Mesenchymal stem cell (in vitro differentiated cells and primary cell): ENCODE data around the gene H3-3A.

Experiments
- DNase-seq: peaks from one replicate; pipeline ENCODE4 v3.0.0-alpha.2; 2013
- H2AFZ ChIP-seq: one replicate; pipeline ENCODE4 v1.6.1; 2013; ENCODE audit warnings: low read depth, mild to moderate bottlenecking, control low read depth, inconsistent platforms, low read length, moderate library complexity
- H2AK5ac ChIP-seq: 2 replicates; pipeline ENCODE4 v1.6.1; 2013; ENCODE audit warnings: low read length, moderate library complexity, mild to moderate bottlenecking, inconsistent platforms; ENCODE audit not compliant: severe bottlenecking
- H2BK120ac ChIP-seq: one replicate; pipeline ENCODE4 v1.6.1; 2013; ENCODE audit warnings: low read depth, mild to moderate bottlenecking, inconsistent platforms, low read length, moderate library complexity
- H2BK12ac ChIP-seq, 2 experiments: one replicate each; pipeline ENCODE4 v1.6.1; 2013; ENCODE audit warnings: inconsistent platforms in 2 of 2, low read length in 2 of 2, mild to moderate bottlenecking in 2 of 2, moderate library complexity in 2 of 2, control low read depth in 1 of 2
- H2BK15ac ChIP-seq: one replicate; pipeline ENCODE4 v1.6.1; 2013; ENCODE audit warnings: mild to moderate bottlenecking, low read depth, inconsistent platforms; ENCODE audit not compliant: poor library complexity, severe bottlenecking
- H2BK5ac ChIP-seq: 2 replicates; pipeline ENCODE4 v1.6.1; 2013; ENCODE audit warnings: low read depth, mild to moderate bottlenecking, low read length, control low read depth, inconsistent platforms; ENCODE audit not compliant: poor library complexity, severe bottlenecking
- H3K14ac ChIP-seq, 2 experiments: one replicate each; pipeline ENCODE4 v1.6.1; 2013; ENCODE audit warnings: inconsistent platforms in 2 of 2, low read length in 2 of 2, control low read depth in 1 of 2, mild to moderate bottlenecking in 1 of 2, moderate library complexity in 1 of 2
- H3K18ac ChIP-seq, 2 experiments: one replicate each; pipeline ENCODE4 v1.6.1; 2013; ENCODE audit warnings: inconsistent platforms in 2 of 2, low read length in 2 of 2, control low read depth in 1 of 2, low read depth in 1 of 2, mild to moderate bottlenecking in 1 of 2
- H3K23ac ChIP-seq, 2 experiments: one replicate each; pipeline ENCODE4 v1.6.1; 2013; ENCODE audit warnings: inconsistent platforms in 2 of 2, low read length in 2 of 2, mild to moderate bottlenecking in 2 of 2, moderate library complexity in 2 of 2, control low read depth in 1 of 2
- H3K27ac ChIP-seq: 2 replicates; pipeline ENCODE4 v1.5.1; 2013; ENCODE audit warnings: mild to moderate bottlenecking, moderate library complexity, low read length, control low read depth, inconsistent platforms; ENCODE audit not compliant: poor library complexity, severe bottlenecking
- H3K27me3 ChIP-seq, 2 experiments: 2 replicates each; pipeline versions ENCODE4 v1.6.1 to v1.7.0; 2013; ENCODE audit warnings: low read length in 2 of 2, mild to moderate bottlenecking in 2 of 2, moderate library complexity in 2 of 2, control low read depth in 1 of 2, inconsistent platforms in 1 of 2; ENCODE audit not compliant: control insufficient read depth in 1 of 2, insufficient read depth in 1 of 2
- H3K36me3 ChIP-seq, 2 experiments: 2 replicates each; pipeline versions ENCODE4 v1.6.1 to v1.7.0; 2013; ENCODE audit warnings: low read length in 2 of 2, control low read depth in 1 of 2, inconsistent platforms in 1 of 2, low read depth in 1 of 2, mild to moderate bottlenecking in 1 of 2; ENCODE audit not compliant: insufficient read depth in 2 of 2, control insufficient read depth in 1 of 2
- H3K4ac ChIP-seq, 2 experiments: one replicate each; pipeline ENCODE4 v1.6.1; 2013; ENCODE audit warnings: inconsistent platforms in 2 of 2, low read length in 2 of 2, mild to moderate bottlenecking in 2 of 2, moderate library complexity in 2 of 2, control low read depth in 1 of 2, low read depth in 1 of 2
- H3K4me1 ChIP-seq: 2 replicates; pipeline ENCODE4 v1.6.1; 2013; ENCODE audit warnings: low read depth, low read length, control low read depth; ENCODE audit not compliant: control insufficient read depth, insufficient read depth
- H3K4me2 ChIP-seq: 2 replicates; pipeline ENCODE4 v1.6.1; 2013; ENCODE audit warnings: low read length, mild to moderate bottlenecking, inconsistent platforms; ENCODE audit not compliant: poor library complexity, severe bottlenecking
- H3K4me3 ChIP-seq, 2 experiments: 2 replicates each; pipeline versions ENCODE4 v1.5.1 to v1.7.0; 2013; ENCODE audit warnings: low read length in 2 of 2, mild to moderate bottlenecking in 2 of 2, control low read depth in 1 of 2, low read depth in 1 of 2; ENCODE audit not compliant: insufficient read depth in 1 of 2
- H3K79me1 ChIP-seq: replicated peaks from 2 replicates; pipeline ENCODE4 v1.6.1; 2013; ENCODE audit warnings: mild to moderate bottlenecking, control low read depth, low read length, inconsistent platforms; ENCODE audit not compliant: poor library complexity, severe bottlenecking
- H3K9ac ChIP-seq: 2 replicates; pipeline ENCODE4 v1.7.0; 2013; ENCODE audit warnings: mild to moderate bottlenecking, low read length, moderate library complexity
- H3K9me3 ChIP-seq: 2 replicates; pipeline ENCODE4 v1.7.0; 2013; ENCODE audit warnings: mild to moderate bottlenecking, low read length; ENCODE audit not compliant: control insufficient read depth
- H4K8ac ChIP-seq: one replicate; pipeline ENCODE4 v1.6.1; 2013; ENCODE audit warnings: inconsistent platforms, mild to moderate bottlenecking, low read length, moderate library complexity
- H4K91ac ChIP-seq: one replicate; pipeline ENCODE4 v1.6.1; 2013; ENCODE audit warnings: mild to moderate bottlenecking, low read length, inconsistent platforms
- WGBS: methylation state at CpG from one replicate; pipeline ENCODE4 v1.1.7; 2013; ENCODE audit warnings: mixed read lengths; 5-methylcytosine and 5-hydroxymethylcytosine counted together

Gene H3-3A

DNA sequence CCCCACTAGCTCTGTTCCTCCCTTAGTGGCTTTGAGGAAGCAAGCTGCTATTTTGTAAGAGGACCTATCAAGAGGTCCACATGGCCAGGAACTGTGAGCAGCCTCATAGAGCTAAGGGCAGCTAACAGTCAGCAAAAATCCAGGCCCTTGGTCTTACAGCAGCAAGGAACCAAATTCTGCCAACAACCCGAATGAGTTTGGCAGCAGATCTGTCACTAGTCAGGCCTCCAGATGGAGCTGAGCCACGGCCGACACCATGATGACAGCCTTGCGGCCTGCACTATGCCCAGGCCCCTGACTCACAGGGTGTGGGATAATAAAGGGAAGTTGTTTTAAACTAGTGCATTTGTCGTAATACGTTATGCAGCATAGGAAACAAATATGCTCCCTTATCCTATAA is 28.0 kb upstream of the H3-3A start:
- H3K9ac ChIP-seq = peak overlapping the region; percentile 54
- no peak overlapping the region for H3K27ac ChIP-seq
- no peak overlapping the region for H2BK15ac ChIP-seq
- no peak overlapping the region for H3K18ac ChIP-seq
- no peak overlapping the region for H2BK5ac ChIP-seq
- 68% methylated on average over 4 of the region's 6 CpGs for WGBS
- H3K14ac ChIP-seq = no peak overlapping the region
- H3K4me2 ChIP-seq = no peak overlapping the region
- H4K8ac ChIP-seq = no peak overlapping the region
- H2BK12ac ChIP-seq = no peak overlapping the region
- DNase-seq = no peak
- no peak overlapping the region for H2AK5ac ChIP-seq
- H3K4me1 ChIP-seq = peaks cover 2% of the 10 kb centered on the region
- H4K91ac ChIP-seq = no peak overlapping the region
- no peak overlapping the region for H2AFZ ChIP-seq
- H3K79me1 ChIP-seq = no peaks in the 10 kb centered on the region
- no peaks in the 10 kb centered on the region for H3K36me3 ChIP-seq
- H3K4me3 ChIP-seq = no peak overlapping the region
- H3K4ac ChIP-seq = no peak overlapping the region
- no peaks in the 10 kb centered on the region for H3K27me3 ChIP-seq
- H2BK120ac ChIP-seq = no peak overlapping the region
- no peaks in the 10 kb centered on the region for H3K9me3 ChIP-seq
- peak overlapping the region in 1 of 2 experiments; percentile 29 for H3K23ac ChIP-seq

DNA sequence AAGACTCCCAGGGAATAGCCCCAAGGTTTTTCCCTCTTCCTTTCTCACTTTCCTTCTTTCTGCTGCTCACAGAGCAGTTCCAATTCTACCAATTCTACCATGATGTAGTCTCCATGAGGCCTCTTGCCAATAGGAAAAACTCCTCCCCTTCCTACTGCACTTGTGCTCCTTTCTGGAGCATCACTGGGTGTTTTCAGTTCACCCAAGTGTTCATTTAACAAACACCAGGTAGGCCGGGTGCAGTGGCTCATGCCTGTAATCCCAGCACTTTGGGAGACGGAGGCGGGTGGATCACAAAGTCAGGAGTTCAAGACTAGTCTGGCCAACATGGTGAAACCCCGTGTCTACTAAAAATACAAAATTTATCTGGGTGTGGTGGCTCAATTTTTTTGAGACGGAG is 26.6 kb upstream of the H3-3A start:
- Histone ChIP-seq H4K8ac (no peak overlapping the region), H3K4me3 (no peak overlapping the region), H3K4ac (no peak overlapping the region), H2BK12ac (no peak overlapping the region), H3K27ac (no peak overlapping the region), H3K36me3 (no peaks in the 10 kb centered on the region), H3K14ac (no peak overlapping the region), H3K4me1 (peaks cover 2% of the 10 kb centered on the region), H2AK5ac (no peak overlapping the region), H3K4me2 (no peak overlapping the region), H3K9me3 (no peaks in the 10 kb centered on the region), H2BK15ac (no peak overlapping the region), H3K18ac (no peak overlapping the region), H2AFZ (no peak overlapping the region), H3K23ac (no peak overlapping the region), H4K91ac (no peak overlapping the region), H3K9ac (no peak overlapping the region), H2BK5ac (no peak overlapping the region), H3K27me3 (peaks cover 6% of the 10 kb centered on the region in 2 experiments), H2BK120ac (no peak overlapping the region), H3K79me1 (no peaks in the 10 kb centered on the region)
- WGBS = 95% methylated on average over 5 of the region's 5 CpGs
- no peak for DNase-seq

DNA sequence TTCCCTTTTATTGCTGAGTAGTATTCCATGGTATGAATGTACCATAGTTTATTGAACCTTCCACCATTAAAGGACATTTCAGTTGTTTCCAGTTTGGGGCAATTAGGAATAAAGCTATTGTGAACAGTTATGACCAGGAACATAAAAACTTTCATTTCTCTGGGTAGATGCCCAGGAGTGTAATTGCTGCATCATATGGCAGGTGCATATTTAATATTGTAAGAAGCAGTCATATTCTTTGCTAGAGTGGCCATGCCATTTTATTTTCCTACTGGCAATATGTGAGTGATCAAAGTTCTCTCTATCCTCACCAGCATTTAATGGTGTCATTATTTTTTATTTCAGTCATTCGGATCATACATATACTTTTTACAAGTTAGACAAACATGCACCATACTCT is 23.9 kb upstream of the H3-3A start:
- no peak overlapping the region for H4K91ac ChIP-seq
- H3K14ac ChIP-seq = no peak overlapping the region
- H2BK12ac ChIP-seq = no peak overlapping the region
- H3K36me3 ChIP-seq = no peaks in the 10 kb centered on the region
- H3K18ac ChIP-seq = no peak overlapping the region
- no peak overlapping the region for H3K9ac ChIP-seq
- H3K79me1 ChIP-seq = no peaks in the 10 kb centered on the region
- 100% methylated on average over 1 of the region's 1 CpG for WGBS
- H3K9me3 ChIP-seq = no peaks in the 10 kb centered on the region
- H4K8ac ChIP-seq = no peak overlapping the region
- H2BK15ac ChIP-seq = no peak overlapping the region
- no peak overlapping the region for H3K4ac ChIP-seq
- H2AK5ac ChIP-seq = no peak overlapping the region
- H3K27me3 ChIP-seq = peaks cover 14 to 17% of the 10 kb centered on the region in 2 experiments
- no peak overlapping the region for H3K23ac ChIP-seq
- H3K27ac ChIP-seq = no peak overlapping the region
- no peak overlapping the region for H3K4me2 ChIP-seq
- no peak overlapping the region for H2BK5ac ChIP-seq
- H3K4me1 ChIP-seq = peaks cover 2% of the 10 kb centered on the region
- H2BK120ac ChIP-seq = no peak overlapping the region
- H2AFZ ChIP-seq = no peak overlapping the region
- H3K4me3 ChIP-seq = no peak overlapping the region
- no peak for DNase-seq

DNA sequence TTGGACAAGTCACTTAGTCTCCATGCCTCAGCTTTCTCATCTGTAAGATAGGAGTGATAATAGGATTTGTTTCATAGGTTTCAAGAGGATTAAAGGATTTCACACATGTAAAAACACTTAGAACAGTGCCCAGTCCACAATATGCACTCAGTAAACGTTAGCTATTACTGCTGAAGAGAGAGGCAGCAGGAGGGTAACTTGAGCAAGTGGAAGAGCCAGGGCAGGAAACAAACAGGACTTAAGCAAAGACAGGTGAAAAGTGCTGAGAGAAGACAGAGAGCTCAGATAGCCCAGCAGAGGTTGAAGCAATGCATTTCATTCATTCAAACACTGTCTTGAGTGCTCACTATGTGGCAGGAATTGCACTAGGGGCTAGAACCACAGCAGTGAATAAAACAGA is 21.1 kb upstream of the H3-3A start:
- Histone ChIP-seq H4K91ac (no peak overlapping the region), H2BK12ac (no peak overlapping the region), H3K14ac (no peak overlapping the region), H3K4ac (no peak overlapping the region), H3K9me3 (no peaks in the 10 kb centered on the region), H3K36me3 (no peaks in the 10 kb centered on the region), H3K4me3 (no peak overlapping the region), H3K27me3 (peaks cover 14 to 17% of the 10 kb centered on the region in 2 experiments), H3K23ac (no peak overlapping the region), H2BK15ac (no peak overlapping the region), H2BK120ac (no peak overlapping the region), H2BK5ac (no peak overlapping the region), H3K18ac (no peak overlapping the region), H3K4me1 (no peaks in the 10 kb centered on the region), H2AK5ac (no peak overlapping the region), H2AFZ (no peak overlapping the region), H3K4me2 (no peak overlapping the region), H4K8ac (no peak overlapping the region), H3K79me1 (no peaks in the 10 kb centered on the region), H3K27ac (no peak overlapping the region), H3K9ac (no peak overlapping the region)
- no peak for DNase-seq
- WGBS = 17% methylated on average over 1 of the region's 1 CpG
